Breast epithelium (tissue), 4 donors: Measurements from ENCODE around the gene ACSS2. TPM values are rescaled to one million over a fixed set of nuclear protein-coding genes. Genes with fewer than 3 reads are reported as not detected.
A peak's percentile ranks its signal among the peaks of the same experiment; 100 is the strongest.

Experiments used
- DNase-seq, 2 donors: peaks; one replicate each; pipeline ENCODE4 v3.0.0-alpha.2; 2019; ENCODE audit warnings: low spot score in 2 of 2
- H3K27ac ChIP-seq, 2 donors: fragments of 200-600 bp; sonication (generic) in 1 of 2; one replicate each; pipeline ENCODE4 v1.5.1; 2016 to 2019; ENCODE audit warnings: mild to moderate bottlenecking in 1 of 2
- H3K27me3 ChIP-seq, 2 donors: fragments of 200-600 bp; sonication (generic) in 1 of 2; one replicate each; pipeline versions ENCODE4 v1.5.1 to v1.6.0; 2017 to 2019; ENCODE audit warnings: control low read depth in 1 of 2, mild to moderate bottlenecking in 1 of 2
- H3K36me3 ChIP-seq: fragments of 200-600 bp; one replicate; pipeline ENCODE4 v1.5.1; 2019
- H3K4me1 ChIP-seq, 2 donors: fragments of 200-600 bp; sonication (generic); one replicate each; pipeline ENCODE4 v1.5.1; 2016 to 2019; ENCODE audit warnings: control low read depth in 1 of 2
- H3K4me3 ChIP-seq, 3 donors: fragments of 200-600 bp; sonication (generic); 1 replicate in 2 of 3; 2 replicates in 1 of 3; pipeline ENCODE4 v1.5.1; 2016 to 2019; ENCODE audit warnings: mild to moderate bottlenecking in 3 of 3, moderate library complexity in 2 of 3
- H3K9me3 ChIP-seq, 2 donors: fragments of 200-600 bp; sonication (generic) in 1 of 2; one replicate each; pipeline ENCODE4 v1.5.1; 2016 to 2019; ENCODE audit warnings: control low read depth in 1 of 2
- CTCF ChIP-seq, 3 donors: fragments of 450-650 bp; IDR thresholded peaks; one replicate each; pipeline ENCODE4 v1.5.1; 2016 to 2017; ENCODE audit warnings: antibody characterized with exemption in 3 of 3, mild to moderate bottlenecking in 3 of 3, moderate library complexity in 3 of 3
- POLR2A ChIP-seq: fragments of 450-650 bp; IDR thresholded peaks from one replicate; pipeline ENCODE4 v1.6.1; 2016; ENCODE audit warnings: antibody characterized with exemption, mild to moderate bottlenecking, moderate library complexity
- POLR2AphosphoS5 ChIP-seq, 3 donors: sonication (generic); formaldehyde crosslinking; IDR thresholded peaks; one replicate each; pipeline ENCODE4 v1.6.1; 2017; ENCODE audit warnings: antibody characterized with exemption in 3 of 3
- intact Hi-C: fragments of 100-400 bp; cut with DNase I; formaldehyde crosslinking; loops from one replicate; pipeline ENCODE4 v1.15.1; 2023; ENCODE audit warnings: low total_unique reads
- total RNA-seq, 3 donors: library from RNA; depleted of rRNA; stranded (reverse); fragments of >200 nt; gene quantifications; one replicate each; pipeline ENCODE4 v1.1.0, GENCODE V29; 2016

The ACSS2 gene
- total RNA-seq, result 100 to 1,000 TPM in 1 of 3 donors, 10 to 100 TPM in 2; 70.1 to 137 (median 71.1) TPM

GRCh38 chr20:34876406-34877282 lies at the start of gene ACSS2:
ACSS2 (plus strand) TSS chr20:34876612; CDS start chr20:34876646, 34 bp downstream.
- Histone ChIP-seq H3K9me3 (no peaks in the 10 kb centered on the region), H3K27ac (peak within 1 kb of the TSS; percentile 79 to 81), H3K4me1 (peaks cover 0 to 11% of the 10 kb centered on the region in 2 donors), H3K36me3 (no peaks in the 10 kb centered on the region), H3K27me3 (no peaks in the 10 kb centered on the region), H3K4me3 (peak within 1 kb of the TSS; percentile 60 to 84 (median 74))
- TF ChIP-seq POLR2A (peak; percentile 59), CTCF (IDR thresholded peaks at IDR 0.05) (no peak), POLR2AphosphoS5 (IDR thresholded peaks at IDR 0.05) (peak; percentile 13 to 25 (median 24))
- intact Hi-C loops, result no loop called here
- peak in 1 of 2 donors; percentile 100 for DNase-seq

DNA sequence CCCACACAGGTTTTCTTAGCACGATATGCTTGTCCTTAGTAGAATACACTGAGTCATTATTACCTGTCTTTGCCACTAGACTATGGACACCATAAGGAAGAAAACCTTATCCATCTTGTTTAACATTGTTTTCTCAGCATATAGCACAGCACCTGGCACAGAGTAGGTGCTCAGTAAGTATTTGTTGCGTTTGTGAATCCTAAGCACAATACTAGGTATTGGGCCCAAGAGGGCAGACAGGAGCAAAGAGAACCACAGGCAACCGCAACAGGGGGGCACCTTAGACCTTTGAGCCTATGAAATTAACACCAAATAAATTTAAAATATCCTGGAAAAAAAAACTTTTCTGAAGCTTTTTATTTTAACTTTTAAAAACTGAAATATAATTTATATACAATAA lies 47.2 kb upstream of the ACSS2 start:
- H3K27me3 ChIP-seq, result no peaks in the 10 kb centered on the region
- no peak overlapping the region for H3K4me3 ChIP-seq
- TF ChIP-seq CTCF (IDR thresholded peaks at IDR 0.05), result no peak
- TF ChIP-seq POLR2AphosphoS5 (IDR thresholded peaks at IDR 0.05), result no peak
- no peak for TF ChIP-seq POLR2A
- no peaks in the 10 kb centered on the region for H3K9me3 ChIP-seq
- no peaks in the 10 kb centered on the region for H3K4me1 ChIP-seq
- H3K36me3 ChIP-seq, result no peaks in the 10 kb centered on the region
- no peak for DNase-seq
- H3K27ac ChIP-seq, result no peak overlapping the region
- intact Hi-C loops, result no loop called here

- TF ChIP-seq POLR2AphosphoS5 (IDR thresholded peaks at IDR 0.05) (no peak), CTCF (IDR thresholded peaks at IDR 0.05) (no peak), POLR2A (no peak)
- intact Hi-C loops, result no loop called here
- Histone ChIP-seq H3K27me3 (no peaks in the 10 kb centered on the region), H3K4me3 (no peak overlapping the region), H3K36me3 (no peaks in the 10 kb centered on the region), H3K27ac (no peak overlapping the region), H3K4me1 (no peaks in the 10 kb centered on the region), H3K9me3 (no peaks in the 10 kb centered on the region)
- no peak for DNase-seq
Measured at GRCh38 chr20:34831936-34832335, 44.5 kb upstream of the ACSS2 start.

DNA sequence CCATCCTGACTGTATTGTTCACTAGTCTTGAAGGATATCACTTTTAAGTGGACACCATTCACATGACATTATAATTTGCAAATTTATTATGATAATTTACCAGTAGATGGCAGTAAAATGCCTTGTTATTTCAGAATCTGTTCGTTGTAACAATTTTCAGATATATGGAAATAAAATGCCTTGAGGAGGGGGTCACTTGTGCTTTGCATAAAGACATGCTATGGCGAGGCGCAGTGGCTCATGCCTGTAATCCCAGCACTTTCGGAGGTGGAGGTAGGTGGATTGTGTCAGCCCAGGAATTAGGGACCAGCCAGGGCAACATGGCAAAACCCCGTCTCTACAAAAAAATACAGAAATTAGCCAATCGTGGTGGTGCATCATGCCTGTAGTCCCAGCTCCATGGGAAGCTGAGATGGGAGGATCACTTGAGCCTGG lies 41.9 kb upstream of the ACSS2 start:
- Histone ChIP-seq H3K27me3 (no peaks in the 10 kb centered on the region), H3K4me3 (no peak overlapping the region), H3K36me3 (no peaks in the 10 kb centered on the region), H3K9me3 (no peaks in the 10 kb centered on the region), H3K4me1 (no peaks in the 10 kb centered on the region), H3K27ac (no peak overlapping the region)
- intact Hi-C loops, result no loop called here
- TF ChIP-seq POLR2A (no peak), CTCF (IDR thresholded peaks at IDR 0.05) (peak in 2 of 3 donors; percentile 49 to 54), POLR2AphosphoS5 (IDR thresholded peaks at IDR 0.05) (no peak)
- no peak for DNase-seq

- no peak overlapping the region for H3K27ac ChIP-seq
- no peaks in the 10 kb centered on the region for H3K9me3 ChIP-seq
- DNase-seq, result no peak
- no peak overlapping the region for H3K4me3 ChIP-seq
- no peaks in the 10 kb centered on the region for H3K36me3 ChIP-seq
- H3K4me1 ChIP-seq, result no peaks in the 10 kb centered on the region
- TF ChIP-seq CTCF (IDR thresholded peaks at IDR 0.05) (no peak), POLR2AphosphoS5 (IDR thresholded peaks at IDR 0.05) (no peak), POLR2A (no peak)
- intact Hi-C loops, result no loop called here
- no peaks in the 10 kb centered on the region for H3K27me3 ChIP-seq
Measured at GRCh38 chr20:34842143-34842542, 34.3 kb upstream of the ACSS2 start.
